ENCODE data around the gene MME.

MME gene

DNA sequence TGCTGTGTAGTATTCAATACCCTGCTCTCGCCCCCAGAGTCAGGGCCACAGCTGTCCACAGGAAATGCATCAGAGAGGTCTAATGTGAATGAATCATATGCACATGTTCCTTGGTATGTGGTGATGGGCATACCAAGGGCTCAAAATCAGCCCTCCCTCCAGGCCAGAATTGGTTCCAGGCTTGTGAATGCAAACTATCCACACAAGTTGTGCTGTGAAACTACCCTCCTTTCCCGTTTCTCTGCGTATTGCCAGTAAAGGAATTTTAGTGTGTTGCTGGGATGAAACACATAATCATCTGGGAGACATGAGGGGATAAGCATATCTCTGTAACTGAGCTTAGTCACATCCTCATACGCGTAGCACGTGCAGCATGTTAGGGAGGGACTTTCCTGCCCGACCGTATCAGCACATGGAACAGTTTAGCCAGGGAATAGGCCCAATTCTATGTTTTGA, 9.2 kb upstream of the MME start:
- peak; percentile 98 for ATAC-seq
- TF ChIP-seq ARNTL (CRISPR knock-in tag; IDR thresholded peaks at IDR 0.05; ENCODE audit: borderline replicate concordance, low read depth): no peak
- TF ChIP-seq BACH2 (CRISPR knock-in tag; IDR thresholded peaks at IDR 0.05; ENCODE audit: borderline replicate concordance): no peak
- TF ChIP-seq, protein P1, sequence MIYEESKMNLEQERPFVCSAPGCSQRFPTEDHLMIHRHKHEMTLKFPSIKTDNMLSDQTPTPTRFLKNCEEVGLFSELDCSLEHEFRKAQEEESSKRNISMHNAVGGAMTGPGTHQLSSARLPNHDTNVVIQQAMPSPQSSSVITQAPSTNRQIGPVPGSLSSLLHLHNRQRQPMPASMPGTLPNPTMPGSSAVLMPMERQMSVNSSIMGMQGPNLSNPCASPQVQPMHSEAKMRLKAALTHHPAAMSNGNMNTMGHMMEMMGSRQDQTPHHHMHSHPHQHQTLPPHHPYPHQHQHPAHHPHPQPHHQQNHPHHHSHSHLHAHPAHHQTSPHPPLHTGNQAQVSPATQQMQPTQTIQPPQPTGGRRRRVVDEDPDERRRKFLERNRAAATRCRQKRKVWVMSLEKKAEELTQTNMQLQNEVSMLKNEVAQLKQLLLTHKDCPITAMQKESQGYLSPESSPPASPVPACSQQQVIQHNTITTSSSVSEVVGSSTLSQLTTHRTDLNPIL (CRISPR knock-in tag; IDR thresholded peaks at IDR 0.05; ENCODE audit: low read depth): no peak
- TF ChIP-seq, protein P2, sequence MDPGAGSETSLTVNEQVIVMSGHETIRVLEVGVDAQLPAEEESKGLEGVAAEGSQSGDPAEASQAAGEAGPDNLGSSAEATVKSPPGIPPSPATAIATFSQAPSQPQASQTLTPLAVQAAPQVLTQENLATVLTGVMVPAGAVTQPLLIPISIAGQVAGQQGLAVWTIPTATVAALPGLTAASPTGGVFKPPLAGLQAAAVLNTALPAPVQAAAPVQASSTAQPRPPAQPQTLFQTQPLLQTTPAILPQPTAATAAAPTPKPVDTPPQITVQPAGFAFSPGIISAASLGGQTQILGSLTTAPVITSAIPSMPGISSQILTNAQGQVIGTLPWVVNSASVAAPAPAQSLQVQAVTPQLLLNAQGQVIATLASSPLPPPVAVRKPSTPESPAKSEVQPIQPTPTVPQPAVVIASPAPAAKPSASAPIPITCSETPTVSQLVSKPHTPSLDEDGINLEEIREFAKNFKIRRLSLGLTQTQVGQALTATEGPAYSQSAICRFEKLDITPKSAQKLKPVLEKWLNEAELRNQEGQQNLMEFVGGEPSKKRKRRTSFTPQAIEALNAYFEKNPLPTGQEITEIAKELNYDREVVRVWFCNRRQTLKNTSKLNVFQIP (CRISPR knock-in tag; IDR thresholded peaks at IDR 0.05; ENCODE audit: borderline replicate concordance, low read depth): no peak
- no peak for TF ChIP-seq ZNF70 (CRISPR knock-in tag; IDR thresholded peaks at IDR 0.05)
- no peak for TF ChIP-seq ZNF565 (CRISPR knock-in tag; conservative IDR thresholded peaks at IDR 0.05; ENCODE audit: low read depth)
- TF ChIP-seq ZC3H10 (CRISPR knock-in tag; IDR thresholded peaks at IDR 0.05): no peak
- no peak for TF ChIP-seq PPARA (CRISPR knock-in tag; IDR thresholded peaks at IDR 0.05; ENCODE audit: borderline replicate concordance)
- no peak for TF ChIP-seq ZFP30 (CRISPR knock-in tag; IDR thresholded peaks at IDR 0.05)
- TF ChIP-seq RARB (CRISPR knock-in tag; IDR thresholded peaks at IDR 0.05): no peak

DNA sequence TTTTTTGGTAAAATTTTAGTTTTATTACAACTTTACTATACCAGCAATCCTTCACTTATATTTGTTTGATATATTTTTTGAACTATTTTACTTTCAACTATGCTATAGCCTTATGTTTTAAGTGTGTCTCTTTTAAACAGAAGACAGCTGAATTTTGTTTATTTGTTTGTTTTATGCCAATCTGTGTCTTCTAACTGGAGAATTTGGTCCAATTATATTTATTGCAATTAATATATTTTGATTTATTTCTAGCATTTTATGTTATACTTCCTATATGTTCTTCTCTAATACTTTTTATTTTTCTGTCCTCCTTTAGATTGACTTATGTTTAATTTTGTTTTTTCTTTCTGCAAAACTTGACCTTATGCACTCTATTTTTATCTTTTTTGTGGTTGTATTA, 4.9 kb upstream of the MME start:
- TF ChIP-seq, protein P2 (CRISPR knock-in tag; IDR thresholded peaks at IDR 0.05; ENCODE audit: borderline replicate concordance, low read depth): no peak
- TF ChIP-seq RARB (CRISPR knock-in tag; IDR thresholded peaks at IDR 0.05): no peak
- TF ChIP-seq ZNF8 (CRISPR knock-in tag; IDR thresholded peaks at IDR 0.05): no peak
- no peak for TF ChIP-seq TOX (CRISPR knock-in tag; IDR thresholded peaks at IDR 0.05; ENCODE audit: borderline replicate concordance)
- no peak for TF ChIP-seq TCF4 (CRISPR knock-in tag; IDR thresholded peaks at IDR 0.05; ENCODE audit: borderline replicate concordance)
- TF ChIP-seq, protein P3, sequence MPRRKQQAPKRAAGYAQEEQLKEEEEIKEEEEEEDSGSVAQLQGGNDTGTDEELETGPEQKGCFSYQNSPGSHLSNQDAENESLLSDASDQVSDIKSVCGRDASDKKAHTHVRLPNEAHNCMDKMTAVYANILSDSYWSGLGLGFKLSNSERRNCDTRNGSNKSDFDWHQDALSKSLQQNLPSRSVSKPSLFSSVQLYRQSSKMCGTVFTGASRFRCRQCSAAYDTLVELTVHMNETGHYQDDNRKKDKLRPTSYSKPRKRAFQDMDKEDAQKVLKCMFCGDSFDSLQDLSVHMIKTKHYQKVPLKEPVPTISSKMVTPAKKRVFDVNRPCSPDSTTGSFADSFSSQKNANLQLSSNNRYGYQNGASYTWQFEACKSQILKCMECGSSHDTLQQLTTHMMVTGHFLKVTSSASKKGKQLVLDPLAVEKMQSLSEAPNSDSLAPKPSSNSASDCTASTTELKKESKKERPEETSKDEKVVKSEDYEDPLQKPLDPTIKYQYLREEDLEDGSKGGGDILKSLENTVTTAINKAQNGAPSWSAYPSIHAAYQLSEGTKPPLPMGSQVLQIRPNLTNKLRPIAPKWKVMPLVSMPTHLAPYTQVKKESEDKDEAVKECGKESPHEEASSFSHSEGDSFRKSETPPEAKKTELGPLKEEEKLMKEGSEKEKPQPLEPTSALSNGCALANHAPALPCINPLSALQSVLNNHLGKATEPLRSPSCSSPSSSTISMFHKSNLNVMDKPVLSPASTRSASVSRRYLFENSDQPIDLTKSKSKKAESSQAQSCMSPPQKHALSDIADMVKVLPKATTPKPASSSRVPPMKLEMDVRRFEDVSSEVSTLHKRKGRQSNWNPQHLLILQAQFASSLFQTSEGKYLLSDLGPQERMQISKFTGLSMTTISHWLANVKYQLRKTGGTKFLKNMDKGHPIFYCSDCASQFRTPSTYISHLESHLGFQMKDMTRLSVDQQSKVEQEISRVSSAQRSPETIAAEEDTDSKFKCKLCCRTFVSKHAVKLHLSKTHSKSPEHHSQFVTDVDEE (CRISPR knock-in tag; IDR thresholded peaks at IDR 0.05): no peak
- no peak for TF ChIP-seq ZNF70 (CRISPR knock-in tag; IDR thresholded peaks at IDR 0.05)
- no peak for TF ChIP-seq ZFP30 (CRISPR knock-in tag; IDR thresholded peaks at IDR 0.05)
- no peak for TF ChIP-seq ZNF565 (CRISPR knock-in tag; conservative IDR thresholded peaks at IDR 0.05; ENCODE audit: low read depth)
- no peak for TF ChIP-seq PPARA (CRISPR knock-in tag; IDR thresholded peaks at IDR 0.05; ENCODE audit: borderline replicate concordance)
- TF ChIP-seq CSDC2 (CRISPR knock-in tag; IDR thresholded peaks at IDR 0.05): no peak
- TF ChIP-seq BACH2 (CRISPR knock-in tag; IDR thresholded peaks at IDR 0.05; ENCODE audit: borderline replicate concordance): no peak
- no peak for ATAC-seq

DNA sequence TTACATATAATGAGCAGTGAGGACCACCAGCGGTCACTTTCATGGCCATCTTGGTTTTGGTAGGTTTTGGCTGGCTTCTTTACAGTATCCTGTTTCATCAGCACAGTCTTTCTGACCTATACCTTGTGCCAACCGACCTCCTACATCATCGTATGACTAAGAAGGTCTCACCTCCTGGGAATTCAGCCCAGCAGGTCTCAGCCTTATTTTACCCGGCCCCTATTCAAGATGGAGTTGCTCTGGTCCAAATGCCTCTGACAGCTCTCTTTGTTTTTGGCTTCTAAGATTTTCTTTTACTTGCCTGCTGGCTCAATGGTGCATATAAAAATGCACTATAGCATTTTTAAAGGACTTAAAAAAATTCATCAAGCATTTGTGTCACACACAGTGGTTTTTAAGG, 3.2 kb upstream of the MME start:
- no peak for ATAC-seq
- no peak for TF ChIP-seq TCF4 (CRISPR knock-in tag; IDR thresholded peaks at IDR 0.05; ENCODE audit: borderline replicate concordance)
- TF ChIP-seq ZFP3 (CRISPR knock-in tag; IDR thresholded peaks at IDR 0.05): peak; percentile 82; the same call in 1 of the 2 replicates
- peak; percentile 94 for TF ChIP-seq CSDC2 (CRISPR knock-in tag; IDR thresholded peaks at IDR 0.05)
- TF ChIP-seq SNAI2 (CRISPR knock-in tag; IDR thresholded peaks at IDR 0.05): peak; percentile 27; the same call in 1 of the 2 replicates
- peak; percentile 44 for TF ChIP-seq ISL1 (CRISPR knock-in tag; IDR thresholded peaks at IDR 0.05)

DNA sequence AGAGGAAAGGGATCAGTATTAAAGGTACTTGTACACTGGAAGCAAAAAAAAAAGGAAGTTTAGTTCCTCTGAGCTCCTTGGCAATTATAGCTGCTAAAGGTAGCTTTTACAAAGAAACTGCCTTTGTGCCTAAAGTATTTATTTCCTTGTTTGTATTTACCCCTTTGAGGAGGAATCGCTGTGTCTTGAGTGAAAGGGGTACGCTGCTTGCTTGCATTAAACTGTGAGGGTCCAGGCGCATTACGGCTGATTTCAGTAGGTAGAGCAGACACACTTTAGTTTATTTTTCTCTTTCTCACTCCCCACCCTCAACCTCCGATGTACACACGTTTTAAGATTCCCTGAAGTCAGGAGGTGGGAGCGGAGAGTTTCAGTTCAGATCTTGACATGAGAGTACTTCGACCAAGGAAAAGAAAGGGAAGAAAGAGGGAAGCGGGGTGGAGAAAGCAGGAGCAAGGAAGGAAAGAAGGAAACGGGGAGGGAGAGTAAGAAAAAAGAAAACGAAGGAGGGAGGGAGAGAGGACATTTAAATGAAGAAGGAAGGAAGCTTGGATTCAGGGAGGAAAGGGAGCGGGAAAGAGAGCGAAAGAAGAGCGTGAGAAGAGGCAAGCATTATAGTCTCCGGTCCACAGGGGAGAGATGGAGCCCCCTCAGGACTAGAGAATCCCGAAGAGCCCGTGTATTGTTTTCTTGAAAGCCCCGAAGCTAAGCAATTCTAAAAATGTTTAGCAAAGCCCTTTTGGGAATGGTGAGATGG, 1.2 kb upstream of the MME start:
- TF ChIP-seq ZFP30 (CRISPR knock-in tag; IDR thresholded peaks at IDR 0.05) (no peak), CSDC2 (CRISPR knock-in tag; IDR thresholded peaks at IDR 0.05) (no peak), PPARA (CRISPR knock-in tag; IDR thresholded peaks at IDR 0.05; ENCODE audit: borderline replicate concordance) (no peak), ZNF565 (CRISPR knock-in tag; conservative IDR thresholded peaks at IDR 0.05; ENCODE audit: low read depth) (no peak), OSR1 (CRISPR knock-in tag; IDR thresholded peaks at IDR 0.05) (no peak), ZNF70 (CRISPR knock-in tag; IDR thresholded peaks at IDR 0.05) (no peak), RARB (CRISPR knock-in tag; IDR thresholded peaks at IDR 0.05) (no peak), ZNF8 (CRISPR knock-in tag; IDR thresholded peaks at IDR 0.05) (no peak), ESRRG (CRISPR knock-in tag; IDR thresholded peaks at IDR 0.05) (no peak)
- TF ChIP-seq, protein P4, sequence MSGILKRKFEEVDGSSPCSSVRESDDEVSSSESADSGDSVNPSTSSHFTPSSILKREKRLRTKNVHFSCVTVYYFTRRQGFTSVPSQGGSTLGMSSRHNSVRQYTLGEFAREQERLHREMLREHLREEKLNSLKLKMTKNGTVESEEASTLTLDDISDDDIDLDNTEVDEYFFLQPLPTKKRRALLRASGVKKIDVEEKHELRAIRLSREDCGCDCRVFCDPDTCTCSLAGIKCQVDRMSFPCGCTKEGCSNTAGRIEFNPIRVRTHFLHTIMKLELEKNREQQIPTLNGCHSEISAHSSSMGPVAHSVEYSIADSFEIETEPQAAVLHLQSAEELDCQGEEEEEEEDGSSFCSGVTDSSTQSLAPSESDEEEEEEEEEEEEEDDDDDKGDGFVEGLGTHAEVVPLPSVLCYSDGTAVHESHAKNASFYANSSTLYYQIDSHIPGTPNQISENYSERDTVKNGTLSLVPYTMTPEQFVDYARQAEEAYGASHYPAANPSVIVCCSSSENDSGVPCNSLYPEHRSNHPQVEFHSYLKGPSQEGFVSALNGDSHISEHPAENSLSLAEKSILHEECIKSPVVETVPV (CRISPR knock-in tag; IDR thresholded peaks at IDR 0.05): no peak
- TF ChIP-seq, protein P1 (CRISPR knock-in tag; IDR thresholded peaks at IDR 0.05; ENCODE audit: low read depth): no peak
- TF ChIP-seq, protein P2 (CRISPR knock-in tag; IDR thresholded peaks at IDR 0.05; ENCODE audit: borderline replicate concordance, low read depth): no peak
- ATAC-seq: peak; percentile 31

All from SK-N-SH treated with all-trans-retinoic acid at 6 μM for 48 hours (cell line).